A673 (cell line): Measurements from ENCODE around the gene GSX1.

Experiments
- EZH2 ChIP-seq: fragments of 200-600 bp; sonication (generic); IDR thresholded peaks from 2 replicates; pipeline ENCODE4 v1.6.1; 2017; ENCODE audit warnings: borderline replicate concordance, low read depth, mild to moderate bottlenecking, mixed read lengths, antibody characterized with exemption, low read length; ENCODE audit not compliant: poor library complexity, severe bottlenecking
- TF ChIP-seq, protein P1 (sequence below): fragments of 300-800, 200-600 bp; sonication (generic); conservative IDR thresholded peaks from 2 replicates; pipeline ENCODE4 v1.5.1; 2017; ENCODE audit warnings: low read depth, mild to moderate bottlenecking, antibody characterized with exemption, low read length, moderate library complexity, mixed read lengths

DNA sequence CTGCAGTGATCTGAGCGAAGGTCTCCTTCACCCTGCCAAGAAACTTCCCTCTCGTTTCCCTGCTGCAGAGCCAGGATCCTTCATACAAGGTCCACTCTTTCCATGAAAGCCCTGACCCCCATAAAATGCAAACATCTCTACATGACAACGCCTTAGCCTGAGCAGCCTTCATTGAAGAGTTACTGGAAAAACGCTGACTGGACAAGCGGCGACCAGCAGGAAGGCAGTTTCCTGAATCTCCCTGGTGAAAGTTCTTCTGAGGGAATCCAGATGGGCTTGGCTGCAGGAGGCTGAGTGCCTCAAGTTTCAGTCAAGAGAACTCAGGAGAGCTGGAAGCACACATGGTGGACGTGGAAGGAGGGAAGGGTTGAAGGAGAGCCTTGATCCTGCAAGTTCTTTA is 17.7 kb downstream of the GSX1 start:
- TF ChIP-seq, protein P1, sequence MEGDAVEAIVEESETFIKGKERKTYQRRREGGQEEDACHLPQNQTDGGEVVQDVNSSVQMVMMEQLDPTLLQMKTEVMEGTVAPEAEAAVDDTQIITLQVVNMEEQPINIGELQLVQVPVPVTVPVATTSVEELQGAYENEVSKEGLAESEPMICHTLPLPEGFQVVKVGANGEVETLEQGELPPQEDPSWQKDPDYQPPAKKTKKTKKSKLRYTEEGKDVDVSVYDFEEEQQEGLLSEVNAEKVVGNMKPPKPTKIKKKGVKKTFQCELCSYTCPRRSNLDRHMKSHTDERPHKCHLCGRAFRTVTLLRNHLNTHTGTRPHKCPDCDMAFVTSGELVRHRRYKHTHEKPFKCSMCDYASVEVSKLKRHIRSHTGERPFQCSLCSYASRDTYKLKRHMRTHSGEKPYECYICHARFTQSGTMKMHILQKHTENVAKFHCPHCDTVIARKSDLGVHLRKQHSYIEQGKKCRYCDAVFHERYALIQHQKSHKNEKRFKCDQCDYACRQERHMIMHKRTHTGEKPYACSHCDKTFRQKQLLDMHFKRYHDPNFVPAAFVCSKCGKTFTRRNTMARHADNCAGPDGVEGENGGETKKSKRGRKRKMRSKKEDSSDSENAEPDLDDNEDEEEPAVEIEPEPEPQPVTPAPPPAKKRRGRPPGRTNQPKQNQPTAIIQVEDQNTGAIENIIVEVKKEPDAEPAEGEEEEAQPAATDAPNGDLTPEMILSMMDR = no peak
- no peak for TF ChIP-seq EZH2
